Colonic mucosa (tissue), 4 donors: ENCODE measurements around the gene GMCL1. TPM values are rescaled to one million over a fixed set of nuclear protein-coding genes. Genes with fewer than 3 reads are reported as not detected.

ENCODE experiments used
- DNase-seq: peaks from one replicate; pipeline ENCODE4 v3.0.0-alpha.2; 2020
- H3K27ac ChIP-seq: fragments of 200-600 bp; one replicate; pipeline ENCODE4 v1.8.0; 2021
- H3K27me3 ChIP-seq: fragments of 200-600 bp; one replicate; pipeline ENCODE4 v1.8.0; 2021
- H3K36me3 ChIP-seq: fragments of 200-600 bp; one replicate; pipeline ENCODE4 v1.8.0; 2021
- H3K4me1 ChIP-seq: fragments of 200-600 bp; one replicate; pipeline ENCODE4 v1.8.0; 2021; ENCODE audit warnings: mild to moderate bottlenecking
- H3K4me3 ChIP-seq: fragments of 200-600 bp; one replicate; pipeline ENCODE4 v1.8.0; 2021
- H3K9ac ChIP-seq, 2 donors: one replicate each; pipeline ENCODE4 v1.7.0; 2013; ENCODE audit warnings: control low read depth in 2 of 2, low read depth in 2 of 2, low read length in 2 of 2
- H3K9me3 ChIP-seq: fragments of 200-600 bp; one replicate; pipeline ENCODE4 v1.8.0; 2021
- CTCF ChIP-seq: fragments of 200-600 bp; IDR thresholded peaks from one replicate; pipeline ENCODE4 v1.8.0; 2022; ENCODE audit warnings: antibody characterized with exemption, mild to moderate bottlenecking
- intact Hi-C: fragments of 100-400 bp; cut with DNase I; formaldehyde crosslinking; loops from one replicate; pipeline ENCODE4 v1.14.1; 2022
- total RNA-seq, 2 donors: library from RNA; stranded (reverse); fragmentation: NEBNext Ultra II Directional in 1 of 2; extraction: Animal tissue kit (Norgen Biotek cat#: 25700) in 1 of 2; gene quantifications; one replicate each; pipeline ENCODE4 v1.2.1, GENCODE V29; 2021
- donor health status: healthy.
- donor health status: DM: no; HTN: no; CAD: no.
- donor health status: DM: no; HTN: no; CAD: no.

Gene GMCL1
- total RNA-seq, 2 donors from 2014 or later, result 20.3 to 20.4 TPM

GRCh38 chr2:69811018-69811417, 18.4 kb upstream of the GMCL1 start:
- peaks cover 22% of the 10 kb centered on the region for H3K36me3 ChIP-seq
- no peaks in the 10 kb centered on the region for H3K4me1 ChIP-seq
- H3K27ac ChIP-seq, result no peak overlapping the region
- no peak overlapping the region for H3K9ac ChIP-seq
- DNase-seq, result no peak
- H3K4me3 ChIP-seq, result no peak overlapping the region
- TF ChIP-seq CTCF, result no peak
- intact Hi-C loops, result loop anchor here (10.0 kb wide), 1 partner anchor 246 kb away; no protein-coding TSS in a partner anchor
- H3K27me3 ChIP-seq, result no peaks in the 10 kb centered on the region
- no peaks in the 10 kb centered on the region for H3K9me3 ChIP-seq

- H3K27me3 ChIP-seq, result no peaks in the 10 kb centered on the region
- no peaks in the 10 kb centered on the region for H3K4me1 ChIP-seq
- TF ChIP-seq CTCF, result no peak
- no peak overlapping the region for H3K27ac ChIP-seq
- no peak for DNase-seq
- no peak overlapping the region for H3K9ac ChIP-seq
- no peak overlapping the region for H3K4me3 ChIP-seq
- H3K9me3 ChIP-seq, result no peaks in the 10 kb centered on the region
- H3K36me3 ChIP-seq, result peaks cover 22% of the 10 kb centered on the region
- intact Hi-C loops, result loop anchor here (10.0 kb wide), 1 partner anchor 247 kb away; no protein-coding TSS in a partner anchor
Measured at GRCh38 chr2:69811591-69811990, 17.9 kb upstream of the GMCL1 start.

GRCh38 chr2:69815717-69816116, 13.7 kb upstream of the GMCL1 start:
- H3K9ac ChIP-seq, result no peak overlapping the region
- H3K27ac ChIP-seq, result no peak overlapping the region
- no peak overlapping the region for H3K4me3 ChIP-seq
- intact Hi-C loops, result loop anchor here (2.0 to 10.0 kb wide), 2 partner anchors 91 to 251 kb away; no protein-coding TSS in a partner anchor
- no peak for TF ChIP-seq CTCF
- DNase-seq, result no peak
- no peaks in the 10 kb centered on the region for H3K9me3 ChIP-seq
- no peaks in the 10 kb centered on the region for H3K27me3 ChIP-seq
- peaks cover 15% of the 10 kb centered on the region for H3K36me3 ChIP-seq
- no peaks in the 10 kb centered on the region for H3K4me1 ChIP-seq

GRCh38 chr2:69816923-69817542, 12.4 kb upstream of the GMCL1 start:
- peak; percentile 96 for TF ChIP-seq CTCF
- intact Hi-C loops, result loop anchor here (2.0 to 10.0 kb wide), 2 partner anchors 92 to 252 kb away; no protein-coding TSS in a partner anchor
- Histone ChIP-seq H3K4me3 (no peak overlapping the region), H3K4me1 (no peaks in the 10 kb centered on the region), H3K27ac (no peak overlapping the region), H3K9me3 (no peaks in the 10 kb centered on the region), H3K9ac (no peak overlapping the region), H3K36me3 (peaks cover 15% of the 10 kb centered on the region), H3K27me3 (no peaks in the 10 kb centered on the region)
- DNase-seq, result peak; percentile 86

GRCh38 chr2:69817729-69818501, 11.5 kb upstream of the GMCL1 start:
- Histone ChIP-seq H3K36me3 (peaks cover 8% of the 10 kb centered on the region), H3K9ac (no peak overlapping the region), H3K27ac (no peak overlapping the region), H3K27me3 (no peaks in the 10 kb centered on the region), H3K9me3 (no peaks in the 10 kb centered on the region), H3K4me1 (no peaks in the 10 kb centered on the region), H3K4me3 (no peak overlapping the region)
- intact Hi-C loops, result loop anchor here (2.0 to 10.0 kb wide), 2 partner anchors 93 to 253 kb away; no protein-coding TSS in a partner anchor
- DNase-seq, result no peak
- no peak for TF ChIP-seq CTCF
